Measurements from ENCODE around the gene CD7. TPM values are rescaled to one million over a fixed set of nuclear protein-coding genes. Genes with fewer than 3 reads are reported as not detected.

CD7 gene
- total and polyA plus RNA-seq, 9 of the 15 experiments (the other 6 are each of a cell fraction or from before 2014, with no cell fraction given), result 0.21 to 0.35 TPM; not detected in 7

- TF ChIP-seq MXD1 (CRISPR knock-in tag; IDR thresholded peaks at IDR 0.05; ENCODE audit: borderline replicate concordance, poor library complexity, severe bottlenecking) (no peak), ZNF766 (CRISPR knock-in tag; conservative IDR thresholded peaks at IDR 0.05) (no peak; the same call in 1 of the 2 replicates), REST (IDR thresholded peaks at IDR 0.05; ENCODE audit: borderline replicate concordance) (peak; percentile 97), REST (CRISPR knock-in tag; IDR thresholded peaks at IDR 0.05; ENCODE audit: low read depth) (no peak), SIRT6 (IDR thresholded peaks at IDR 0.05; ENCODE audit: low read depth, low read length) (no peak), PURB (CRISPR knock-in tag; IDR thresholded peaks at IDR 0.05; ENCODE audit: low read depth) (no peak), NKRF (IDR thresholded peaks at IDR 0.05; ENCODE audit: borderline replicate concordance) (peak; percentile 87; the same call in 1 of the 2 replicates), ZNF778 (CRISPR knock-in tag; IDR thresholded peaks at IDR 0.05) (no peak), PHF21A (IDR thresholded peaks at IDR 0.05; ENCODE audit: borderline replicate concordance, low read depth) (no peak), TEAD4 (IDR thresholded peaks at IDR 0.05; ENCODE audit: low read length) (peak; percentile 60), TEAD4 (CRISPR knock-in tag; IDR thresholded peaks at IDR 0.05; ENCODE audit: borderline replicate concordance) (no peak), ZNF740 (CRISPR knock-in tag; IDR thresholded peaks at IDR 0.05) (0 out of 2 replicates have a peak, but pooled peaks have one; percentile 38), ZNF740 (tag; IDR thresholded peaks at IDR 0.05) (no peak), MTA1 (IDR thresholded peaks at IDR 0.05; ENCODE audit: borderline replicate concordance) (peak; percentile 90), RBFOX2 (IDR thresholded peaks at IDR 0.05; ENCODE audit: low read depth, low read length) (peak; percentile 57; the same call in 1 of the 2 replicates)
Observed at GRCh38 chr17:82287868-82288801, 29.3 kb downstream of the CD7 start (continued).

Measured in K562 (cell line).